Measurements from ENCODE around the gene GNA14. TPM values are rescaled to one million over a fixed set of nuclear protein-coding genes. Genes with fewer than 3 reads are reported as not detected.

GNA14 gene
- total and polyA plus RNA-seq, 7 donors, result 0.31 to 1.1 (median 0.47) TPM

GRCh38 chr9:77435277-77435676 lies 212.8 kb downstream of the GNA14 start:
- Histone ChIP-seq H3K4me3 (no peak overlapping the region), H3K9me3 (no peaks in the 10 kb centered on the region), H3K36me3 (ENCODE audit: insufficient read depth in 1 of 2, low read depth in 1 of 2) (no peaks in the 10 kb centered on the region), H3K4me1 (no peaks in the 10 kb centered on the region), H3K27ac (no peak overlapping the region), H3K27me3 (ENCODE audit: insufficient read depth in 3 of 3, low read length in 2 of 3) (peaks cover 0 to 3% (median 0%) of the 10 kb centered on the region in 3 donors)
- 91 to 94% (median 93%) methylated on average over 4 of the region's 4 CpGs for WGBS, 3 donors
- no peak for ATAC-seq
- TF ChIP-seq CTCF (IDR thresholded peaks at IDR 0.05), result no peak
- intact Hi-C loops (cut with DNase I), result loop anchor here (10.0 kb wide), 2 partner anchors 320 to 600 kb away; partner anchors contain the start of gene GNAQ (in 1 of the 2)
- DNase-seq, result no peak

- intact Hi-C loops (cut with DNase I), result loop anchor here (2.0 to 10.0 kb wide), 4 partner anchors 317 to 603 kb away; partner anchors contain the start of gene GNAQ (in 1 of the 2)
- Histone ChIP-seq H3K4me1 (no peaks in the 10 kb centered on the region), H3K4me3 (no peak overlapping the region), H3K9me3 (no peaks in the 10 kb centered on the region), H3K36me3 (ENCODE audit: insufficient read depth in 1 of 2, low read depth in 1 of 2) (no peaks in the 10 kb centered on the region), H3K27me3 (ENCODE audit: insufficient read depth in 3 of 3, low read length in 2 of 3) (peaks cover 0 to 3% (median 0%) of the 10 kb centered on the region in 3 donors), H3K27ac (no peak overlapping the region)
- DNase-seq (peak; percentile 50 to 68), ATAC-seq (peak; percentile 70 to 90 (median 81))
- peak; percentile 92 for TF ChIP-seq CTCF (IDR thresholded peaks at IDR 0.05)
- 66 to 71% (median 70%) methylated on average over 21 of the region's 21 CpGs for WGBS, 3 donors
Observed at GRCh38 chr9:77433675-77434445, 214.3 kb downstream of the GNA14 start.

- intact Hi-C loops (cut with DNase I), result loop anchor here (2.0 to 10.0 kb wide), 4 partner anchors 319 to 605 kb away; partner anchors contain the start of gene GNAQ (in 1 of the 2)
- no peak for TF ChIP-seq CTCF (IDR thresholded peaks at IDR 0.05)
- no peaks in the 10 kb centered on the region for H3K4me1 ChIP-seq
- H3K9me3 ChIP-seq, result no peaks in the 10 kb centered on the region
- WGBS, 3 donors, result 84 to 91% (median 88%) methylated on average over 6 of the region's 6 CpGs
- peaks cover 0 to 3% (median 0%) of the 10 kb centered on the region in 3 donors for H3K27me3 ChIP-seq (ENCODE audit: insufficient read depth in 3 of 3, low read length in 2 of 3)
- DNase-seq (no peak), ATAC-seq (no peak)
- H3K36me3 ChIP-seq (ENCODE audit: insufficient read depth in 1 of 2, low read depth in 1 of 2), result no peaks in the 10 kb centered on the region
- H3K4me3 ChIP-seq, result no peak overlapping the region
- H3K27ac ChIP-seq, result no peak overlapping the region
Observed at GRCh38 chr9:77432053-77432452, 216.1 kb downstream of the GNA14 start.

GRCh38 chr9:77429928-77430327 lies 218.2 kb downstream of the GNA14 start:
- TF ChIP-seq CTCF (IDR thresholded peaks at IDR 0.05), result no peak
- ATAC-seq, result no peak
- no peak overlapping the region for H3K4me3 ChIP-seq
- WGBS, 3 donors, result 44 to 67% (median 45%) methylated on average over 2 of the region's 2 CpGs
- no peaks in the 10 kb centered on the region for H3K9me3 ChIP-seq
- no peaks in the 10 kb centered on the region for H3K4me1 ChIP-seq
- no peaks in the 10 kb centered on the region for H3K27me3 ChIP-seq (ENCODE audit: insufficient read depth in 3 of 3, low read length in 2 of 3)
- DNase-seq, result no peak
- intact Hi-C loops (cut with DNase I), result loop anchor here (5.0 to 10.0 kb wide), 3 partner anchors 325 to 607 kb away; partner anchors contain the start of gene GNAQ (in 1 of the 2)
- H3K27ac ChIP-seq, result no peak overlapping the region
- no peaks in the 10 kb centered on the region for H3K36me3 ChIP-seq (ENCODE audit: insufficient read depth in 1 of 2, low read depth in 1 of 2)
